HG03135 (cell line): Measurements from ENCODE around the gene AGBL4.
"Not testable (repeated sequence)": the region's sequence is repeated elsewhere in the genome, so short reads cannot be mapped to it uniquely, and the experiment has no call there.

Experiments used
- ATAC-seq: cut with Tn5 transposase; IDR thresholded peaks from one replicate; pipeline ENCODE4 v1.9.1; 2021; ENCODE audit warnings: mild to moderate bottlenecking, moderate library complexity; ENCODE audit not compliant: unreplicated experiment

Gene AGBL4

GRCh38 chr1:49051647-49052046 lies 972.1 kb downstream of the AGBL4 start:
- ATAC-seq, result no peak

DNA sequence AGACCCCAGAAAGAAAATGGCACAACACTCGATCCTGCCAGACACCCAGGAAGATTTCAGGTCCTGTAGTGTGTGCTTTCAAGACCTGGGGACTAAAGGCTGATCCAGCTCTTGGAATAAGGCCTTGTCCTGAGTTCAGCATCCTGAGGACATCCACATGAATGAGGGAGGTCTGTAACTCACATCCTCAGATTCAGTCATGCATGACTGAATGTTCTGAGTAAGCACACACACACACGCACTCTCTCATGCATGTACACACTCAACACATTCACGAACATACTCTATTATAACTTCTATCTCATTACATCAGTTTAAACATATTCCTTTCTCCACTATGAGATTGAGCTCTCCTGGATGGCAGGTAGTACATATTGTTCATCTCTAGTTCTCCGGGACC lies 973.7 kb downstream of the AGBL4 start:
- ATAC-seq, result no peak

GRCh38 chr1:49048188-49048587 lies 975.6 kb downstream of the AGBL4 start:
- no peak for ATAC-seq

DNA sequence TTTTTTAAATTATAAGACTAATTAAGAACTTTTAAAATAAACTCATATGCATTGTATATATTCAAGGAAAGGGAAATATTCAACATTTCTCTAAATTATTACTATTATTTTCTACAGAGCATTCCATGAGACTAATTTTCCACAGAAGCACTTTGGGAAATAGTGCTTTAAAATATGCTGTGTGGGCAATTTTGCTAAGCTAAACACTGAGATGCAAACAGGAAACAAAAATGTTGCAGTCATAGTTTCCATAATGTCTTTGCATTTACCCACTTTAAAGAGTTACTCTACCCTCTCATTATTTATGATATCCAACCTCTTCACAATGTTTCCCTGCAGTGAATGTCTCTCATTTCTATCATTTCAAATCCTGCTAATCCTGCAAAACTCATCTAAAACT lies 977.4 kb downstream of the AGBL4 start:
- ATAC-seq, result no peak

DNA sequence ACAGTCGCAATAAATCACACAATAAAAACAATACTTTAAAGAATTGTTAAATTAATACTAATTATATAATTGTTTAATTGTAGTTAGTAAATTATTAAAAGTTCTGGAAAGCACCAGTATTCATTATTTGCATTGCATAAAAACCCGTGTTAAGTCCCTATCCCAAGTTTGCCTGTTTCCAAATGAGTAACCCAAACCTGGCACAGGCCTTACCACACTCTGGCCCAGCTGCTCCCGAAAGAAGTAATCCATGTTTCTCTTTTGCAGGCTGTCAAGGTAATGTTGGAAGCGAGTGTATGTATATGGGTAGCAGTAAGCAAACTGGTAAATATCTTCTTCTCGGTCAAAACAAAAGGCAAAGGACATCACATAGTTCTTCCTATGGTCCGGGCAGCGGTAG lies 978.4 kb downstream of the AGBL4 start:
- ATAC-seq, result no peak

- ATAC-seq, result no peak
These were observed 987.1 kb downstream of the AGBL4 start for GRCh38 chr1:49036700-49037099.

- no peak for ATAC-seq
These were observed 995.4 kb downstream of the AGBL4 start for GRCh38 chr1:49028396-49028795.

- no peak for ATAC-seq
These were observed 997.4 kb downstream of the AGBL4 start for GRCh38 chr1:49026230-49026811.

- ATAC-seq, result no peak
These were observed 1007.5 kb downstream of the AGBL4 start for GRCh38 chr1:49016030-49016977.

GRCh38 chr1:49013079-49013478 lies 1010.7 kb downstream of the AGBL4 start:
- no peak for ATAC-seq

GRCh38 chr1:49002981-49003380 lies 1020.8 kb downstream of the AGBL4 start:
- ATAC-seq, result not testable (repeated sequence)

DNA sequence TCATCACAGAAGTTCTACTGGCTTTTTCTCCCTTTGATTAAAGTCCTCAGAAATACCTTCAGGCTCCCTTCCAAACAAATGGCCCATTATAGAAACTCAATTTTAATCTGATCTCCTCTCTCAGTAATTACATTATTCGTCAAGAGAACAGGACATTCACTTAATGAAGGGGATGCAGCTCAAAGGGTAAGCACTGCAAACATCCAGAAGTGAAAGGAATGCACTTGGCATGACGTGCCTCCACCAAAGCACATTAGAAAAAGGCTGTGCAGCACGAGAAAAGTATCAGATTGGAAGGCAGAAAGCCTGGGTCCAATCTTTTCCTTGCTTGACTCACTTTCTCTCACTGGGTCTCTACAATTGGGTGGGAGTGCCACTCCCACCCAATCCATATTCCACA lies 1024.4 kb downstream of the AGBL4 start:
- ATAC-seq, result no peak

DNA sequence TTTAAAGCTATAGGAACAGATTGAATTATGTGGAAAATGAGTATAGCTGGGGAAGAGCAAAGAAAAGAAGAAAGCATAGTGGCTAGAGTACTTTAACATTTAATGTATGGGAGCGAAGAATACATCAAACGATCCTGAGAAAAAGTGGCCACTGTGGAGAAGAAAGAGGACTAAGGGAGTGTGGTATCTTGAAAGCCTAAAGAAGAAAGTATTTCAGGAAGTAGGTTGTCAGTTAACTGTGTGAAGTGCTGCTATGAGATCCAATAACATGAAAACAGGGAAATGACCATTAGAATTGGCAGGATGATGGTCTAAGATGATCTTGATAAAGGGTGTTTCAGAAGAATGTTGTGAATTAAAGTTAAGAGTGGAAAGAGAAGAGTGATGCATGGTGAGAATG lies 1027.4 kb downstream of the AGBL4 start:
- ATAC-seq, result no peak

DNA sequence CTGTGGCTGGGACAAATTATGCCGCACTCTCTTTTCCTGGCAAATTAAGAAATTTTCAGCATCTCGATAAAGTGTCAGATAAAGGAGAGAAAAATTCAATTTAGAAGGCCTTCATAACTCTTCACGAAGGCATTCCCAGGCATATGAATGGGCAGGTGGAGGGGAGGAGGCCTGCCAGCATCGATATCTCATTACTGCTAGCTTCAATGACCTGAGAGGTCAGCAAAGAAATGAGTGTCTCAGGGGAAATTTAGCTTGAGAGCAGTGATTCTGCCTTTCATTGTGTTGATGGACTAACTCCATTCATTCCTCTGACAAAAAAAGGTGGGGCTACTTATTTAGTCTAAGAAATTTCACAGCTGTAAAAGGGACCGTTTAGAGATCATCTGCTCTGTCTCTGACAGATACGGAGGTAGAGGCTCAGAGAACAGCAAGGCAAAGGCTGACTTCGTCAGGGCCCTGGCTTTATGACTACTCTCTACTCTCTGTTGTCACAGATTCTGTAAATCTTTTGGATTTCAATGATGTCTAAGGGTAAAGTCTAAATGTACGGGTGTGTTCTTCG lies 1035.0 kb downstream of the AGBL4 start:
- no peak for ATAC-seq

- ATAC-seq, result no peak
These were observed 1043.8 kb downstream of the AGBL4 start for GRCh38 chr1:48979940-48980339.

DNA sequence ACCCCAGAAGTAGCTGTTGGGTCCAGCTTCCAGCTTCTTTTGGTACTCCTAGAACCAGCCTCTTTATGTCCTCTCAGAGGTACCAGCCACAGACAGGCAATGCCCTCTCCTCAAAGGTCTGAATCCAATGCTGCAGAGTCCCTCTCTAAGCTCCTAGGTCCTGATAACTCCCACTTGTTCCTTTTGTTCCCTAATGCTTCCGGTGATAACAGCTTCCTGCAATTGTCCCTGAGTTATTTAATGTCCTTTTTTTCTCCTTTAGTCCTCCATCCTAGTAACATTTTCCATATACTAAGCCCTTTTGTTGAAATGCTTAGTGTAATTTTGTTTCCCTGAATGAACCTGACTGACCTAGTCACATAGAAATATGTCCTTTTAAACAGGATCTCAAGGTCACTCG lies 1045.3 kb downstream of the AGBL4 start:
- no peak for ATAC-seq

- ATAC-seq, result no peak
These were observed 1046.5 kb downstream of the AGBL4 start for GRCh38 chr1:48977273-48977672.

DNA sequence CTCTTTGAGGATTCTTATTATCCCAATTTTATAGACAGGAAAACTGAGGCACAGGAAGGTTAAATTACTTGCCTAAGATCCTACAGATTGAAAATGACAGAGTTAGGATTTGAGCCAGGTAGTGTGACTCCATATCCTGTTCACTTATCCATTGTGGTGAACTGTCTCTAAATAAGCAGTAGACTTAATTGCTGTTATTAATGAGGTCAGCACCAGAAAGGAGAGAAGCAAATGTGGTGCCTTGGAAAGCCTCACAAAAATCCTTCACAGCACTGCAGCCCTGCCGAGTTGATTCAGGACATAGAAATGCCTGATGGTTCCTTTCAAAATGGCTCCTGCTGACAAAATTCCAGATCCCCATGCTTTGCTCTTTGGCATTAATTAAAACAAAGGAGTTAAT lies 1053.8 kb downstream of the AGBL4 start:
- ATAC-seq, result no peak

GRCh38 chr1:48967318-48967717 lies 1056.4 kb downstream of the AGBL4 start:
- ATAC-seq, result no peak

DNA sequence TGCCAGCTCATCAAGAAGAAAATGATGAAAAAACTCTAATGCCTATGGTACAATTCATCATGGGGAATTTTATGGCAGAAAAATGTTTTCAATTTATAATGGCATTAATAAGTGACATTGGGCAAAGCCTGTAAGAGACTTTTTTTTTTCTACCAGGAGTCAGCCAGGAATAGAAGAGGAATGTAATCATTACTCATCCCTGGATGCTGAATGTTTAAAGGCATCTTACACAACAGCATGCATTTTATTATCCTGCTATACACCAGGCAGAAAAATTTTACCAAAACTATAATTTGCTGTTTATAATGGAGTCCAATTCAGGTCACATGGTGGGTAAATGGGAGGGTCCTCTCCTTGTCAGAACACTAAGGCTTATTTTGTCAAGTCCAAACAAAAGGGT lies 1057.2 kb downstream of the AGBL4 start:
- ATAC-seq, result no peak

GRCh38 chr1:48960320-48960719 lies 1063.4 kb downstream of the AGBL4 start:
- no peak for ATAC-seq

- no peak for ATAC-seq
These were observed 1068.0 kb downstream of the AGBL4 start for GRCh38 chr1:48955774-48956173.
